AG04449 (cell line): ENCODE data around the gene CHN2.

Source experiments
- CTCF ChIA-PET: fragments of 350-600 bp; formaldehyde crosslinking; extraction: SDS; loops from one replicate; lab custom pipeline; 2021; ENCODE audit warnings: antibody characterized with exemption; lab: Yijun Ruan, JAX
- POLR2A ChIA-PET: fragments of 400-600, 350-600 bp; formaldehyde crosslinking; extraction: SDS; loops from one replicate; lab custom pipeline; 2020; ENCODE audit warnings: antibody characterized with exemption, inconsistent platforms; lab: Yijun Ruan, JAX
- DNase-seq: peaks from one replicate; pipeline ENCODE4 v3.0.0-alpha.2; 2010; ENCODE audit warnings: low read depth, low spot score
- H3K4me3 ChIP-seq: 2 replicates; pipeline ENCODE4 v1.5.1; 2011; ENCODE audit warnings: low read depth, mild to moderate bottlenecking, control low read depth, low read length
- CTCF ChIP-seq: IDR thresholded peaks from one replicate; pipeline ENCODE4 v1.5.1; 2011; ENCODE audit warnings: mild to moderate bottlenecking, moderate library complexity, low read length, control low read depth, inconsistent platforms; ENCODE audit not compliant: insufficient read depth; ENCODE audit errors: missing control alignments

CHN2 gene

GRCh38 chr7:29442146-29442545 lies 247.6 kb downstream of the CHN2 start:
- TF ChIP-seq CTCF = no peak
- H3K4me3 ChIP-seq = no peak overlapping the region
- POLR2A ChIA-PET = no interaction called here
- CTCF ChIA-PET = no interaction called here
- DNase-seq = no peak

- CTCF ChIA-PET = no interaction called here
- no peak for DNase-seq
- no peak for TF ChIP-seq CTCF
- POLR2A ChIA-PET = no interaction called here
- no peak overlapping the region for H3K4me3 ChIP-seq
Measured at GRCh38 chr7:29443552-29443951, 249.0 kb downstream of the CHN2 start.

- no peak for TF ChIP-seq CTCF
- no peak for DNase-seq
- no peak overlapping the region for H3K4me3 ChIP-seq
- POLR2A ChIA-PET = no interaction called here
- CTCF ChIA-PET = no interaction called here
Measured at GRCh38 chr7:29444267-29444666, 249.7 kb downstream of the CHN2 start.

GRCh38 chr7:29445736-29446135 lies 251.2 kb downstream of the CHN2 start:
- ChIA-PET POLR2A (no interaction called here), CTCF (no interaction called here)
- no peak for DNase-seq
- TF ChIP-seq CTCF = no peak
- no peak overlapping the region for H3K4me3 ChIP-seq

- ChIA-PET CTCF (interaction anchor here (1.2 kb wide), 1 partner anchor 25 kb away, joined by 3 read pairs; no protein-coding TSS in a partner anchor), POLR2A (no interaction called here)
- DNase-seq = no peak
- no peak for TF ChIP-seq CTCF
- H3K4me3 ChIP-seq = no peak overlapping the region
Measured at GRCh38 chr7:29447828-29448227, 253.3 kb downstream of the CHN2 start.

GRCh38 chr7:29449569-29450260 lies 255.1 kb downstream of the CHN2 start:
- ChIA-PET CTCF (interaction anchor here (1.0 kb wide), 1 partner anchor 42 kb away, joined by 3 read pairs; no protein-coding TSS in a partner anchor), POLR2A (no interaction called here)
- TF ChIP-seq CTCF = no peak
- no peak overlapping the region for H3K4me3 ChIP-seq
- no peak for DNase-seq
